HEK293 (cell line): ENCODE measurements around the gene C5.

ENCODE experiments used
- CTCF ChIA-PET: fragments of 350-600 bp; formaldehyde crosslinking; extraction: SDS; loops from one replicate; lab custom pipeline; 2021; ENCODE audit warnings: antibody characterized with exemption; lab: Yijun Ruan, JAX
- POLR2A ChIA-PET: fragments of 300-600 bp; formaldehyde crosslinking; extraction: SDS; loops from one replicate; lab custom pipeline; 2020; ENCODE audit warnings: antibody characterized with exemption, inconsistent platforms; lab: Yijun Ruan, JAX
- H3K27ac ChIP-seq: fragments of 200-500 bp; sonication (Bioruptor generic); 2 replicates; pipeline ENCODE4 v1.5.1; 2014; ENCODE audit warnings: low read depth, low read length, control low read depth, inconsistent platforms; ENCODE audit errors: extremely low read depth
- H3K36me3 ChIP-seq, 2 experiments: fragments of 200-500 bp in 1 of 2; sonication (Bioruptor generic) in 1 of 2; 1 replicate in 1 of 2; 2 replicates in 1 of 2; pipeline ENCODE4 v1.5.1; 2014 to 2017; ENCODE audit warnings: inconsistent platforms in 2 of 2, low read length in 2 of 2; ENCODE audit not compliant: control insufficient read depth in 2 of 2, insufficient read depth in 1 of 2
- H3K4me1 ChIP-seq: fragments of 200-500 bp; sonication (Bioruptor generic); 2 replicates; pipeline ENCODE4 v1.5.1; 2014; ENCODE audit warnings: mild to moderate bottlenecking, low read length, inconsistent platforms; ENCODE audit not compliant: control insufficient read depth, insufficient read depth
- H3K4me3 ChIP-seq: 2 replicates; pipeline ENCODE4 v1.5.1; 2011; ENCODE audit warnings: low read depth, mild to moderate bottlenecking, control low read depth, low read length, moderate library complexity
- H3K9me3 ChIP-seq: fragments of 200-500 bp; sonication (Bioruptor generic); 2 replicates; pipeline ENCODE4 v1.5.1; 2014; ENCODE audit warnings: low read depth, low read length, inconsistent platforms; ENCODE audit not compliant: control insufficient read depth, insufficient read depth
- SETDB1 ChIP-seq: IDR thresholded peaks from one replicate; pipeline ENCODE4 v1.6.1; 2017; ENCODE audit warnings: mild to moderate bottlenecking, low read length, moderate library complexity, mixed read lengths; ENCODE audit not compliant: insufficient read length
- ZSCAN16 ChIP-seq: fragments of 450-650 bp; formaldehyde crosslinking; IDR thresholded peaks from 2 replicates; pipeline ENCODE4 v1.5.1; 2016; ENCODE audit warnings: missing biosample characterization, missing genetic modification characterization
- TF ChIP-seq, protein P1 (sequence below): fragments of 450-650 bp; formaldehyde crosslinking; IDR thresholded peaks from 2 replicates; pipeline ENCODE4 v1.5.1; 2017; ENCODE audit warnings: missing biosample characterization, missing genetic modification characterization
- TF ChIP-seq, protein P2 (sequence below): fragments of 450-650 bp; formaldehyde crosslinking; IDR thresholded peaks from 2 replicates; pipeline ENCODE4 v1.5.1; 2016; ENCODE audit warnings: missing biosample characterization, missing genetic modification characterization

The C5 gene

DNA sequence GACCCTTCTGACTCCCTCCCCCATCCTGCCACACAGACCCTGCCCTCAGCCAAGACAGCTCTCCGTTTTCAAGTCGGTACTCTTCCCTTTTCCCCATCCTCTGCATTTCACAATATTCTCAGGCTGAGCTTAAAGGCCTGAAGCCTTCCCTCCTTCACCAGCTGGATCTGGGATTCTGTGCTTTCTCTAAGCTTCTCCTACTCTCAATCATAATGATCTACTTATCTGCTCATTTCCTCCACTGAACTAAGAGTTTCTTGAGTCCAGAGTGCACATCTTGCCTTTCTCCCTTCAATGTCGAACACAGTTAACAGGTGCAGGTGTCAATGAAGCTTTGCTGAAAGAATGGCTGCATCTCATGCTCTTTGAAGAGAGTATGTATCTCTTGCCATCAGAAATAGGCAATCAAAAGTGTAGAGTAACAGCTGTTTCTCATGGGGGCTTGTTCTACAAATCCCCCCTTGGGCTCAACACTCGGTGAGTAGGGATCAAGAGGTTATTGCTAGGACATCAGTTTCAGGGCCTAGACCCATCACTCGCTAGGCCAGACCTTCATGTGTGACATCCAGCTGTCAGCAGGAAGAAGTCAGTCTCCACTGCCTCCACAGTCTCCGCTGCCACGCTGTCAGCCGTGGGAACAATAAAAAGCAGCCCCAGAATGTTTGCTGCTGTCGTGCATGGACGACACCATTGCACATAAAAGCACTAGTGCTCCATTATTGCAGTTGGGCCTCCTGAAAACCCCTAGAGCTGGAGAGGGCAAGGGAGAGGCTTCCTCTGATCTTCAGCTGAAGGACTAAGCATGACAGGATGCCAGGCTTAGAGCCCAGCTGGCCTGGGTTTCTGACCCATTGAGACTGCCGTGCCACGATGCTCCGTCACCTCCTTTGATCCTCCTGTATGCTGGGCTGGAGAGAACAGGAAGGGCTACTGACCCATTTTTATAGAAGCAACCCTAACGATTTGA, 147.2 kb downstream of the C5 start:
- TF ChIP-seq ZSCAN16 (no peak), SETDB1 (no peak)
- TF ChIP-seq, protein P1, sequence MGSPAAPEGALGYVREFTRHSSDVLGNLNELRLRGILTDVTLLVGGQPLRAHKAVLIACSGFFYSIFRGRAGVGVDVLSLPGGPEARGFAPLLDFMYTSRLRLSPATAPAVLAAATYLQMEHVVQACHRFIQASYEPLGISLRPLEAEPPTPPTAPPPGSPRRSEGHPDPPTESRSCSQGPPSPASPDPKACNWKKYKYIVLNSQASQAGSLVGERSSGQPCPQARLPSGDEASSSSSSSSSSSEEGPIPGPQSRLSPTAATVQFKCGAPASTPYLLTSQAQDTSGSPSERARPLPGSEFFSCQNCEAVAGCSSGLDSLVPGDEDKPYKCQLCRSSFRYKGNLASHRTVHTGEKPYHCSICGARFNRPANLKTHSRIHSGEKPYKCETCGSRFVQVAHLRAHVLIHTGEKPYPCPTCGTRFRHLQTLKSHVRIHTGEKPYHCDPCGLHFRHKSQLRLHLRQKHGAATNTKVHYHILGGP (tag by site-specific recombination), result no peak
- TF ChIP-seq, protein P2, sequence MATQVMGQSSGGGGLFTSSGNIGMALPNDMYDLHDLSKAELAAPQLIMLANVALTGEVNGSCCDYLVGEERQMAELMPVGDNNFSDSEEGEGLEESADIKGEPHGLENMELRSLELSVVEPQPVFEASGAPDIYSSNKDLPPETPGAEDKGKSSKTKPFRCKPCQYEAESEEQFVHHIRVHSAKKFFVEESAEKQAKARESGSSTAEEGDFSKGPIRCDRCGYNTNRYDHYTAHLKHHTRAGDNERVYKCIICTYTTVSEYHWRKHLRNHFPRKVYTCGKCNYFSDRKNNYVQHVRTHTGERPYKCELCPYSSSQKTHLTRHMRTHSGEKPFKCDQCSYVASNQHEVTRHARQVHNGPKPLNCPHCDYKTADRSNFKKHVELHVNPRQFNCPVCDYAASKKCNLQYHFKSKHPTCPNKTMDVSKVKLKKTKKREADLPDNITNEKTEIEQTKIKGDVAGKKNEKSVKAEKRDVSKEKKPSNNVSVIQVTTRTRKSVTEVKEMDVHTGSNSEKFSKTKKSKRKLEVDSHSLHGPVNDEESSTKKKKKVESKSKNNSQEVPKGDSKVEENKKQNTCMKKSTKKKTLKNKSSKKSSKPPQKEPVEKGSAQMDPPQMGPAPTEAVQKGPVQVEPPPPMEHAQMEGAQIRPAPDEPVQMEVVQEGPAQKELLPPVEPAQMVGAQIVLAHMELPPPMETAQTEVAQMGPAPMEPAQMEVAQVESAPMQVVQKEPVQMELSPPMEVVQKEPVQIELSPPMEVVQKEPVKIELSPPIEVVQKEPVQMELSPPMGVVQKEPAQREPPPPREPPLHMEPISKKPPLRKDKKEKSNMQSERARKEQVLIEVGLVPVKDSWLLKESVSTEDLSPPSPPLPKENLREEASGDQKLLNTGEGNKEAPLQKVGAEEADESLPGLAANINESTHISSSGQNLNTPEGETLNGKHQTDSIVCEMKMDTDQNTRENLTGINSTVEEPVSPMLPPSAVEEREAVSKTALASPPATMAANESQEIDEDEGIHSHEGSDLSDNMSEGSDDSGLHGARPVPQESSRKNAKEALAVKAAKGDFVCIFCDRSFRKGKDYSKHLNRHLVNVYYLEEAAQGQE (tag by site-specific recombination), result no peak

More for the DNA sequence above, 147.2 kb downstream of the C5 start:
- CTCF ChIA-PET, result interaction anchor here (1.8 kb wide), 1 partner anchor 33 kb away, joined by 4 read pairs; no protein-coding TSS in a partner anchor
- Histone ChIP-seq H3K4me1 (no peaks in the 10 kb centered on the region), H3K36me3 (no peaks in the 10 kb centered on the region), H3K4me3 (no peak overlapping the region), H3K27ac (no peak overlapping the region), H3K9me3 (no peaks in the 10 kb centered on the region)
- POLR2A ChIA-PET, result no interaction called here
